Panc1 (cell line): Measurements from ENCODE around the gene S100A6.

Experiments used
- CTCF ChIP-seq: fragments of 450-650 bp; IDR thresholded peaks from 2 replicates; pipeline ENCODE4 v1.5.1; 2017; ENCODE audit warnings: mild to moderate bottlenecking
- POLR2AphosphoS5 ChIP-seq: IDR thresholded peaks from 2 replicates; pipeline ENCODE4 v1.6.1; 2012; ENCODE audit warnings: mild to moderate bottlenecking, low read depth, low read length, moderate library complexity
- REST ChIP-seq, 2 experiments: IDR thresholded peaks; 2 replicates each; pipeline ENCODE4 v1.6.1; 2011 to 2012; ENCODE audit warnings: low read depth in 2 of 2, control low read depth in 1 of 2, low read length in 1 of 2, mild to moderate bottlenecking in 1 of 2, moderate library complexity in 1 of 2; ENCODE audit not compliant: insufficient read depth in 1 of 2

- TF ChIP-seq POLR2AphosphoS5 (no peak), CTCF (no peak), REST (IDR thresholded peaks at IDR 0.05; ENCODE audit: insufficient read depth in 1 of 2, low read depth in 2 of 2, low read length in 1 of 2) (no peak)
Measured at GRCh38 chr1:153547560-153548551, 12.1 kb upstream of the S100A6 start.
